A673 (cell line): ENCODE data around the gene CDRT4.

Experiments
- EZH2 ChIP-seq: fragments of 200-600 bp; sonication (generic); IDR thresholded peaks from 2 replicates; pipeline ENCODE4 v1.6.1; 2017; ENCODE audit warnings: borderline replicate concordance, low read depth, mild to moderate bottlenecking, mixed read lengths, antibody characterized with exemption, low read length; ENCODE audit not compliant: poor library complexity, severe bottlenecking
- TF ChIP-seq, protein P1 (sequence below): fragments of 300-800, 200-600 bp; sonication (generic); conservative IDR thresholded peaks from 2 replicates; pipeline ENCODE4 v1.5.1; 2017; ENCODE audit warnings: low read depth, mild to moderate bottlenecking, antibody characterized with exemption, low read length, moderate library complexity, mixed read lengths

DNA sequence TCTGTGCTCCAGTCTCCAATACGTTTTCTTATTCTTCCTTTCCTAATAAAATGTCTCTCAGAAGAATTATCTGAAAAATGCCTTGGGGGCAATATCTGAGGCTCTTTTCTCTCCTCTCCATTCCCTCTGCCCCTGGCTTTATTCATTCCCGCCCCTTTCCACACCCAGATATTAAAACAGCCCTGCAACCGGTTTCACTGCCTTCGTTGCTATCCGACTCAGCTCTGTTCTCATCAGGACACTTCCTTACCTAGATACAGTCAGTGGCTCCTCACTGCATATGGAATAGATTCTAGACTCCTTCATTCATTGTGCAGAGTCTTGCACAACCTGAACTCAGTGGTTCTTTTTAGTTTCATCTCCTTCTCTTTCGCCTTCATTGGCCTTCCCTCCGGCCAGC lies 74.0 kb downstream of the CDRT4 start:
- TF ChIP-seq, protein P1, sequence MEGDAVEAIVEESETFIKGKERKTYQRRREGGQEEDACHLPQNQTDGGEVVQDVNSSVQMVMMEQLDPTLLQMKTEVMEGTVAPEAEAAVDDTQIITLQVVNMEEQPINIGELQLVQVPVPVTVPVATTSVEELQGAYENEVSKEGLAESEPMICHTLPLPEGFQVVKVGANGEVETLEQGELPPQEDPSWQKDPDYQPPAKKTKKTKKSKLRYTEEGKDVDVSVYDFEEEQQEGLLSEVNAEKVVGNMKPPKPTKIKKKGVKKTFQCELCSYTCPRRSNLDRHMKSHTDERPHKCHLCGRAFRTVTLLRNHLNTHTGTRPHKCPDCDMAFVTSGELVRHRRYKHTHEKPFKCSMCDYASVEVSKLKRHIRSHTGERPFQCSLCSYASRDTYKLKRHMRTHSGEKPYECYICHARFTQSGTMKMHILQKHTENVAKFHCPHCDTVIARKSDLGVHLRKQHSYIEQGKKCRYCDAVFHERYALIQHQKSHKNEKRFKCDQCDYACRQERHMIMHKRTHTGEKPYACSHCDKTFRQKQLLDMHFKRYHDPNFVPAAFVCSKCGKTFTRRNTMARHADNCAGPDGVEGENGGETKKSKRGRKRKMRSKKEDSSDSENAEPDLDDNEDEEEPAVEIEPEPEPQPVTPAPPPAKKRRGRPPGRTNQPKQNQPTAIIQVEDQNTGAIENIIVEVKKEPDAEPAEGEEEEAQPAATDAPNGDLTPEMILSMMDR: no peak
- no peak for TF ChIP-seq EZH2
